ENCODE data around the gene LTBP3.

Gene LTBP3

GRCh38 chr11:65497141-65498041 is 60.8 kb downstream of the LTBP3 start:
- no peak overlapping the region for H2AFZ ChIP-seq (ENCODE audit: low read depth, low read length)
- WGBS: 2% methylated on average over 44 of the region's 61 CpGs
- peak overlapping the region; percentile 86 to 98 for H3K18ac ChIP-seq (ENCODE audit: low read depth in 1 of 2, low read length in 2 of 2)
- H2BK5ac ChIP-seq (ENCODE audit: low read depth, low read length, poor library complexity, severe bottlenecking): peak overlapping the region; percentile 83
- peak overlapping the region; percentile 96 for H4K91ac ChIP-seq (ENCODE audit: low read length)
- no peak overlapping the region for H2BK15ac ChIP-seq (ENCODE audit: low read depth, poor library complexity, severe bottlenecking)
- peaks cover 4 to 30% of the 10 kb centered on the region in 2 experiments for H3K36me3 ChIP-seq (ENCODE audit: control insufficient read depth in 1 of 2, insufficient read depth in 2 of 2, low read depth in 1 of 2, low read length in 2 of 2)
- no peaks in the 10 kb centered on the region for H3K27me3 ChIP-seq (ENCODE audit: control insufficient read depth in 1 of 2, insufficient read depth in 1 of 2, low read length in 2 of 2)
- H3K9me3 ChIP-seq (ENCODE audit: control insufficient read depth, low read length): no peaks in the 10 kb centered on the region
- peak overlapping the region; percentile 98 for H3K9ac ChIP-seq (ENCODE audit: low read length)
- peak overlapping the region; percentile 80 to 82 for H2BK12ac ChIP-seq (ENCODE audit: low read length in 2 of 2)
- peak overlapping the region in 1 of 2 experiments; percentile 87 for H3K14ac ChIP-seq (ENCODE audit: low read length in 2 of 2)
- H3K4ac ChIP-seq (ENCODE audit: low read depth in 1 of 2, low read length in 2 of 2): peak overlapping the region; percentile 91 to 99
- peak overlapping the region; percentile 99 for H2BK120ac ChIP-seq (ENCODE audit: low read depth, low read length)
- DNase-seq: peak; percentile 99
- H3K79me1 ChIP-seq (replicated peaks; ENCODE audit: low read length, poor library complexity, severe bottlenecking): no peaks in the 10 kb centered on the region
- H2AK5ac ChIP-seq (ENCODE audit: low read length, severe bottlenecking): peak overlapping the region; percentile 95
- H3K4me2 ChIP-seq (ENCODE audit: low read length, poor library complexity, severe bottlenecking): peak overlapping the region; percentile 73
- peaks cover 17% of the 10 kb centered on the region for H3K4me1 ChIP-seq (ENCODE audit: control insufficient read depth, insufficient read depth, low read depth, low read length)
- peak overlapping the region in 1 of 2 experiments; percentile 89 for H3K23ac ChIP-seq (ENCODE audit: low read length in 2 of 2)
- H4K8ac ChIP-seq (ENCODE audit: low read length): peak overlapping the region; percentile 39
- peak overlapping the region; percentile 35 to 90 for H3K4me3 ChIP-seq (ENCODE audit: insufficient read depth in 1 of 2, low read depth in 1 of 2, low read length in 2 of 2)
- peak overlapping the region; percentile 97 for H3K27ac ChIP-seq (ENCODE audit: low read length, poor library complexity, severe bottlenecking)

DNA sequence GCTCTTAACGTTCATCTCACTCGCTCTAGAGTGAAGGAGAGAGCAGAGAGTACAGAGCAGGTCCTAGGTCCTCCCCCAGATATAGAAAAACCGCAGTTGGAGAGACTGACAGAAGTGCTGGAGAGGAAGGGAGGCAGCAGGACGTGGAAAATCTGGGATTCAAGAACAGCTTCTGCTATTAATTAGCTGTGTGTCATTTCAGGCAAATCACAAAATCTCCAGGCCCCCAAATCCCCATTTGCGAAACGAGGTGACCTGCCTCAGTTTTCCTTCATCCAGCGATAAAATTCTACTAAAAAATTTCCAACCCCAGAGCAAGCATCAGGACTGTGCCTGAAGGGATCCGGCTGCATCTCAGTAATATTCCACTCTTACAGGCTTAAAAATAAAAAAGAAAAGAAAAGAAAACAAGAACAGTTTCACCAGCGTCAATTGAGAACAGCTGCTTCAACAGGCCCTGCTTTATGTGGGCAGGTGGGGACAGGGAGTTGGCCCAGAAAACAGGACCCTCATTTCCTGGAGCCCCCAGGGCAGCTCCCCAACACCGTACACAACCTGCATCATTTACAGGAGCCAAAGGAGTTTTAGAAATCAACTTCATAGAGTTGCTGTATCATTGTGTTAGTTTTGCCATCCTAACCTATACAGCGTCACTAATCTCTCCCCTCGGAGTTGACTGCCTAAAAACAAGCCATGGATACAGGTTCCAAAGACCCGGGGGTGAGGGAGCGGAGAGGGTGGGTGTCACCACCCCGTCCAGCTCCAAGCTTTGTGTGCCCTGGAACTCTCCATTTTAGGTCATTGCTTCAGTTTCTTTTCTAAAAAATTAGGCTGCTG is 61.6 kb downstream of the LTBP3 start:
- H3K27ac ChIP-seq (ENCODE audit: low read length, poor library complexity, severe bottlenecking): peak overlapping the region; percentile 88
- no peak overlapping the region for H3K23ac ChIP-seq (ENCODE audit: low read length in 2 of 2)
- H3K14ac ChIP-seq (ENCODE audit: low read length in 2 of 2): no peak overlapping the region
- peak overlapping the region in 1 of 2 experiments; percentile 71 for H3K4me3 ChIP-seq (ENCODE audit: insufficient read depth in 1 of 2, low read depth in 1 of 2, low read length in 2 of 2)
- WGBS: 55% methylated on average over 13 of the region's 15 CpGs
- H4K8ac ChIP-seq (ENCODE audit: low read length): peak overlapping the region; percentile 52
- peak overlapping the region; percentile 98 for H3K9ac ChIP-seq (ENCODE audit: low read length)
- peak overlapping the region; percentile 52 for H3K4me2 ChIP-seq (ENCODE audit: low read length, poor library complexity, severe bottlenecking)
- no peak overlapping the region for H2AFZ ChIP-seq (ENCODE audit: low read depth, low read length)
- peak overlapping the region; percentile 83 for H2BK5ac ChIP-seq (ENCODE audit: low read depth, low read length, poor library complexity, severe bottlenecking)
- no peaks in the 10 kb centered on the region for H3K9me3 ChIP-seq (ENCODE audit: control insufficient read depth, low read length)
- peak overlapping the region; percentile 80 to 92 for H2BK12ac ChIP-seq (ENCODE audit: low read length in 2 of 2)
- H3K4ac ChIP-seq (ENCODE audit: low read depth in 1 of 2, low read length in 2 of 2): peak overlapping the region in 1 of 2 experiments; percentile 97
- H3K36me3 ChIP-seq (ENCODE audit: control insufficient read depth in 1 of 2, insufficient read depth in 2 of 2, low read depth in 1 of 2, low read length in 2 of 2): peaks cover 4 to 21% of the 10 kb centered on the region in 2 experiments
- H3K79me1 ChIP-seq (replicated peaks; ENCODE audit: low read length, poor library complexity, severe bottlenecking): no peaks in the 10 kb centered on the region
- peaks cover 24% of the 10 kb centered on the region for H3K4me1 ChIP-seq (ENCODE audit: control insufficient read depth, insufficient read depth, low read depth, low read length)
- DNase-seq: peak; percentile 61
- peak overlapping the region; percentile 67 to 74 for H3K18ac ChIP-seq (ENCODE audit: low read depth in 1 of 2, low read length in 2 of 2)
- H3K27me3 ChIP-seq (ENCODE audit: control insufficient read depth in 1 of 2, insufficient read depth in 1 of 2, low read length in 2 of 2): no peaks in the 10 kb centered on the region
- peak overlapping the region; percentile 95 for H2AK5ac ChIP-seq (ENCODE audit: low read length, severe bottlenecking)
- peak overlapping the region; percentile 99 for H2BK120ac ChIP-seq (ENCODE audit: low read depth, low read length)
- H4K91ac ChIP-seq (ENCODE audit: low read length): peak overlapping the region; percentile 74
- H2BK15ac ChIP-seq (ENCODE audit: low read depth, poor library complexity, severe bottlenecking): no peak overlapping the region

DNA sequence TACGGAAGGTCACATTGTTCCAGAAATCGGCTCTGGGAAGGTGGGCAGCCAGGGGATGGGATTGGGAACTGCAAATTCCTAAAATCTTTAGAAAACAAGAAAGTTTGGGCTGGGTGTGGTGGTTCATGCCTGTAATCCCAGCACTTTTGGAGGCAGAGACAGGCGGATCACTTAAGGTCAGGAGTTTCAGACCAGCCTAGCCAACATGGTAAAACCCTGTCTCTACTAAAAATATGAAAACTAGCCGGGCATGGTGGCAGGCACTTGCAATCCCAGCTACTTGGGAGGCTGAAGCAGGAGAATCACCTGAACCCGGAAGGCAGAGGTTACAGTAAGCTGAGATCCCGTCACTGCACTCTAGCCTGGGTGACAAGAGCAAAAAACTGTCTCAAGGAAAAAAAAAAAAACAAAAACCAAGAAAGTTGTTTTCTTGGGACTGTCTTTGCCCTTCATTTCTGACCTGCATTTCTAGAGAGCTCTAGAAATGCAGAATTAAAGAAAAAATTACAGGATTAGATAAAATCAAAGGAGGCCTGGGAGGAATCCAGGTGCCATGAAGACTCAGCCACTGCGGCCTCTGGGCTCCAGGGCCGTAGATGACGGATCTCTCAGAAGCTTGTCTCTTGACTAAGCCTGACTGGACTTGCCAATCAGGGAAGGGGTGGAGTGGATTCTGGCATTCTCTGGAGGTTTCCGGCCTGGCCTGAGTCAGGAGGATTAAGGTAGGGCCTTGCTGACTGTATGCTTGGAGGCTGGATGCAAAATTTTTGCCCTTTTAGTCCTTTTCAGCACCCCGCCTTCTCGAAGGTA is 64.6 kb downstream of the LTBP3 start:
- H3K23ac ChIP-seq (ENCODE audit: low read length in 2 of 2): no peak overlapping the region
- H2AFZ ChIP-seq (ENCODE audit: low read depth, low read length): no peak overlapping the region
- H3K9me3 ChIP-seq (ENCODE audit: control insufficient read depth, low read length): no peaks in the 10 kb centered on the region
- no peaks in the 10 kb centered on the region for H3K27me3 ChIP-seq (ENCODE audit: control insufficient read depth in 1 of 2, insufficient read depth in 1 of 2, low read length in 2 of 2)
- peak overlapping the region; percentile 78 to 91 for H3K4ac ChIP-seq (ENCODE audit: low read depth in 1 of 2, low read length in 2 of 2)
- peak overlapping the region in 1 of 2 experiments; percentile 65 for H3K4me3 ChIP-seq (ENCODE audit: insufficient read depth in 1 of 2, low read depth in 1 of 2, low read length in 2 of 2)
- peak overlapping the region; percentile 93 for H4K91ac ChIP-seq (ENCODE audit: low read length)
- H3K14ac ChIP-seq (ENCODE audit: low read length in 2 of 2): no peak overlapping the region
- H2BK120ac ChIP-seq (ENCODE audit: low read depth, low read length): peak overlapping the region; percentile 96
- H4K8ac ChIP-seq (ENCODE audit: low read length): peak overlapping the region; percentile 86
- peak overlapping the region; percentile 28 for H3K4me2 ChIP-seq (ENCODE audit: low read length, poor library complexity, severe bottlenecking)
- H3K18ac ChIP-seq (ENCODE audit: low read depth in 1 of 2, low read length in 2 of 2): peak overlapping the region; percentile 84 to 95
- peak overlapping the region; percentile 60 for H2BK5ac ChIP-seq (ENCODE audit: low read depth, low read length, poor library complexity, severe bottlenecking)
- H3K4me1 ChIP-seq (ENCODE audit: control insufficient read depth, insufficient read depth, low read depth, low read length): peaks cover 50% of the 10 kb centered on the region
- H3K27ac ChIP-seq (ENCODE audit: low read length, poor library complexity, severe bottlenecking): peak overlapping the region; percentile 97
- peak overlapping the region; percentile 99 for H2AK5ac ChIP-seq (ENCODE audit: low read length, severe bottlenecking)
- H2BK15ac ChIP-seq (ENCODE audit: low read depth, poor library complexity, severe bottlenecking): peak overlapping the region; percentile 95
- WGBS: 42% methylated on average over 12 of the region's 12 CpGs
- peak overlapping the region; percentile 85 to 94 for H2BK12ac ChIP-seq (ENCODE audit: low read length in 2 of 2)
- H3K9ac ChIP-seq (ENCODE audit: low read length): peak overlapping the region; percentile 98
- H3K36me3 ChIP-seq (ENCODE audit: control insufficient read depth in 1 of 2, insufficient read depth in 2 of 2, low read depth in 1 of 2, low read length in 2 of 2): no peaks in the 10 kb centered on the region
- DNase-seq: peak; percentile 96
- H3K79me1 ChIP-seq (replicated peaks; ENCODE audit: low read length, poor library complexity, severe bottlenecking): no peaks in the 10 kb centered on the region

Measured in mesenchymal stem cell (in vitro differentiated cells and primary cell).